Activated CD4-positive, alpha-beta T cell treated with anti-CD3 and anti-CD28 coated beads, Interleukin-2, amount 50 U/mL, for 48 hours (primary cell): Measurements from ENCODE around the gene SENP1.

Source experiments
- DNase-seq, 2 experiments: peaks; one replicate each; pipeline ENCODE4 v3.0.0-alpha.2; 2020

Gene SENP1

GRCh38 chr12:48015954-48016353, 89.9 kb downstream of the SENP1 start:
- DNase-seq = no peak

DNA sequence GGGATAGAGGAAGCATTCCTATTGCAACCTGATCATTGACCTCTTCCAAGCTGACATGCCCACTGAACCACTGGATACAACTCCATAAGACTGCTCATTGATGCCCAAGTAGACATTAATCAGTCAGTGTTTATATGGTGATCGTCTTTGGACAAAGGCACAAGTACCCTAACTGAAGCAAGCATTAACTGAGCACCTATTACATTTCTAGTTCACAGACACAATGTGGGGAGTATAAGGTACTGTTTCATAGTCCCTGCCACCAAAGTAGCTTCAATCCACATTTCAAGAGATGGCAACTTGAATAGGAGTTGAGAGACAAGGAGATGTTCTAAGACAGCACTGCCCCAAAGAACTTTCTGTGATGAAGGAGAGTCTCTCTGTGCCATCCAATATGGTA, 90.8 kb downstream of the SENP1 start:
- DNase-seq = no peak

- no peak for DNase-seq
Observed at GRCh38 chr12:48013287-48013686, 92.6 kb downstream of the SENP1 start.

GRCh38 chr12:48012070-48012469, 93.8 kb downstream of the SENP1 start:
- DNase-seq = no peak

- DNase-seq = no peak
Observed at GRCh38 chr12:48010366-48010970, 95.4 kb downstream of the SENP1 start.

DNA sequence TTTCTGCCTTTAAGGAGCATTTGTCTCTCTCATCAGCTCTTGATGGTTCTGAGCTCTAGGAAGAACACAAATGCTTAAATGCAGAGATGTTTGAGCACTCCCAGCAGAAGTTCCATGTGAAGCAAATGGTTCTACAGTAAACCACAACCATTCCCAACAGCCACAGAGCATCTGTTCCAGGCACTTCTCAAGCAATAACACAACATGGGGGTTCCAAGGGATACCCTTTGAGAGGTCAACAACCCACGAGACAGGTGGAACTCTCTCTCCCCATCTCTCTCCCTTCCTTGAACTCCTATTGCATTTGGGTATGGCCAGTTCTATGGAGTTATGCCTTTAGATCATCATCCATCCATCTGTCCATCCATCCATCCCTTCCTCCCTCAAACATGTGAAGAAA, 96.4 kb downstream of the SENP1 start:
- DNase-seq = no peak

DNA sequence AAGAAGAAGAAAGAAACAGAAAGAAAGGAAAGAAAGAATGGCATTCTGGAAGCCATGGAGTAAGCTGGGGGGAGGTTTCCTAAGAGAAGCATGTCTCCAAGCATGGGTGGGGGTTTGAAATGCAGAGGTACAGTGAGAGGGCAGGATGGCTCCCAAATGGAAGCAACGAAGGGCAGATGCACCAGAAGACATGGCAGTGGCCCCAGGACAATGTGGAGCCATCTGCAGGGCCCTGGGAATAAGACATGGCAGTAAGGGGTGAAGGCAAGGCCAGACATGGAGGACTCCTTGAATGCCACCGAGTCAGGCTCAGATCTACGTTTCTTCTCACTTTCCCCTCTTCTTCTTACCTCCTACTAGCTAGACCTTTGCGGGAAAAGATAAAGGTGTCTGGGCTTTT, 96.9 kb downstream of the SENP1 start:
- no peak for DNase-seq

DNA sequence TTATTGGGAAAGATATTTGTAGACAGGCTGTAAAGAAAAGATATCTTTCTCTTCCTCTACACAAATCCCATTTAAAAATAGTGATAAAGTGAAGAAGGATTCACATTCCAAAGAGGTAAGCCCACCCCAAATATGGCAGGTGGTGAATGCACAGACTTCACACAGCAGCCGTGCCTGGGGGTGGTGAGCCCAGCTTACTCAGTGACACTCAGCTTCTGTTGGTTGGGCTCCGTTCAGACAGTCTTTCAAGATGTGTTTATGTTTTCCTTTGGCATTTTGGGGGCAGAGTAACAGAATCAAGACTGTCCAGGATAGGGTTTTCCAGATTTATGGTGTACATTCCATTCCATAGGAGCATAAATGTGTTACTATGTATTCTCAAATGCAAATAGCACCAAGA, 97.5 kb downstream of the SENP1 start:
- DNase-seq = no peak

DNA sequence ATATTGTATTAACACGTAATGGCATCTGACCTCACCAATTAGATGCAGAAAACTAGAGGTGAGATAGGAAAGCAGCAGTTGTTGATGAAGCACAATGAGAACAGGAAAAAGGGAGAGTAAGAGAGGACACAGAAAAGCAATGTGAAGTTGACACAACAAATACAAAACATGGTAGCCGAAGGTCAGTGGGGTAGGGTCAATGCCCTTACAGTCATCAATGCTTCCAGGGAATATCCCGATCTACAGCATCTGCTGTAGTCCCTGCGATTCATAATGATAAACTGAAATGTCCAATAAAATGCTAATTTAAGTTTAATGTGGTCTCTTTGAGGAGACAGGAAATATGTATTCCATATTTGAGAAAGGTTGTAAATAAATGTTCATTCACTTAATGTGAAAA, 98.7 kb downstream of the SENP1 start:
- no peak for DNase-seq

DNA sequence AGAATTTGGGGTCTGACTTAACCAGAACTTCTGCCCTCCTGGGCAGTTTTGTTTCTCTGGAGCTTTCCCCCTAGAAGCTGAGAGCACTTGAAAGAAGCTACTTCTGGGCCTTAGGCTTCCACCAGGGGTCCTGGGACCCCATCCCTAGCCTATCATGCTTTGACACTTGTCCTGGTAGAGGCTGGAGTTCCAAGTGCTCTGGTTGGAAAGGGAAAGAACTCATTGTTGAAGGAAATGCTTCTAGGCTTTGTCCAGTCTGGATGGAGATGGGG, 100.2 kb downstream of the SENP1 start:
- no peak for DNase-seq

GRCh38 chr12:48005001-48005749, 100.7 kb downstream of the SENP1 start:
- no peak for DNase-seq

DNA sequence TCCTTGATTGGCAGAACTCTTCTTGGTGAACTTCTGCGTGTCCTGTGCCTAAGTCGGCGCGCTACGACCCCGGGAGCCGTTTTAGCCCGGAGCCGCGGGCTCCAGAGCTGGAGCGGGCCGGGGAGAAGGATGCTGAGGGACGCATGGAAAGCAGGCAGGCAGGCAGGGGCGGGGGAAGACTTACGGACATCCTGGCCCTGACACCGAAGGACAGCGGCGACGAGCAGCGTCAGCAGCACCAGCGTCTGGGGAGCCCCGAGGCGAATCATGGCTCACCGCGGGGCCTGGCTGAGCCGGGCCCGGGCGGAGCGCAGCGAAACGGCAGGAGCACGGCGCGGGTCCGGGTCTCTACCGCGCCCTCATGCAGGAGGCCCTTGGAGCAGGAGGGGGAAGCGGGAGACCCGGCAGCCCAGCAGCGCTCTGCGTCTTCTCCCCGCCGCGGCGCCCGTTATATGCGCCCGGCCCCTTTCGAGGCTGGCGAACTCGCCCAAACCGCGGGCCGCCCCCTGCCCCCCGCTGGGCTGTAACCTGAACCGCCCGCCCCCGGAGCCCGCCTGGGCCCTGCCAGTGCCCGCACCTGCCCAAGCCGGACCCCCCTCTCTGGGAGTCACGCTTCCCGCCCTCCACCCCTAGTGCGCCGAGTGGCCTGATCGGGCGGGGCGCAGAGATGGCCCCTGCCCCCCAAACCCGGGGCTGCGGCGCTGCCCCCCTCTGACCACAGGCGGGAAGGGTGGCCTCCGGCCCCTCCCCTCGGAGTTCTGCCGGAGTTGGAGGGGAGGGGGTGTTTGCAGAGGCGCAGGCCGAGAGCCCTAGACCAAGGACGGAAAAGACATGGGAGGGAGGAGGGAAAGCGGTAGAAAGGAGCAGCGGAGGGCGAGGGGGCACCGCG, 101.6 kb downstream of the SENP1 start, which contains the start of gene COL2A1:
TSS of gene COL2A1 (minus strand) at position 424 of the 889 bp plus-strand sequence. CDS start at position 269, 155 bp downstream.
- peak; percentile 34 to 46 for DNase-seq

- peak in 1 of 2 experiments; percentile 28 for DNase-seq
Observed at GRCh38 chr12:48003226-48004052, 102.4 kb downstream of the SENP1 start.

- DNase-seq = peak in 1 of 2 experiments; percentile 9
Observed at GRCh38 chr12:48002773-48003218, 103.1 kb downstream of the SENP1 start.

DNA sequence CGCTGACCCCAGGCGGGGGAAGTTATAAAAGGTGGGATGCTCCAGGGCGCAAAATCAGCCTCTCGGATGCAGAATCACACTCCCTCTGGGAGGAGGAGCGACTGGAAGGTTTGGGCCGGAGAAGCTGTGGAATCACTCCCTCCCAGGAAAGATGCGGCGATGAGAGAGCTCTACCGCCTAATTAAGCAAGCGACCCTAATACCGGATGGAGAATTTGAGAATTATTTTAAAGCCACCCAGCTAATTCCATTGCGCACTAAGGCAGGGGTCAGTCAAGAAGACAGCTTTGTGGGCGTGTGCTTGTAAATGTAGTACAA, 103.5 kb downstream of the SENP1 start:
- no peak for DNase-seq

DNA sequence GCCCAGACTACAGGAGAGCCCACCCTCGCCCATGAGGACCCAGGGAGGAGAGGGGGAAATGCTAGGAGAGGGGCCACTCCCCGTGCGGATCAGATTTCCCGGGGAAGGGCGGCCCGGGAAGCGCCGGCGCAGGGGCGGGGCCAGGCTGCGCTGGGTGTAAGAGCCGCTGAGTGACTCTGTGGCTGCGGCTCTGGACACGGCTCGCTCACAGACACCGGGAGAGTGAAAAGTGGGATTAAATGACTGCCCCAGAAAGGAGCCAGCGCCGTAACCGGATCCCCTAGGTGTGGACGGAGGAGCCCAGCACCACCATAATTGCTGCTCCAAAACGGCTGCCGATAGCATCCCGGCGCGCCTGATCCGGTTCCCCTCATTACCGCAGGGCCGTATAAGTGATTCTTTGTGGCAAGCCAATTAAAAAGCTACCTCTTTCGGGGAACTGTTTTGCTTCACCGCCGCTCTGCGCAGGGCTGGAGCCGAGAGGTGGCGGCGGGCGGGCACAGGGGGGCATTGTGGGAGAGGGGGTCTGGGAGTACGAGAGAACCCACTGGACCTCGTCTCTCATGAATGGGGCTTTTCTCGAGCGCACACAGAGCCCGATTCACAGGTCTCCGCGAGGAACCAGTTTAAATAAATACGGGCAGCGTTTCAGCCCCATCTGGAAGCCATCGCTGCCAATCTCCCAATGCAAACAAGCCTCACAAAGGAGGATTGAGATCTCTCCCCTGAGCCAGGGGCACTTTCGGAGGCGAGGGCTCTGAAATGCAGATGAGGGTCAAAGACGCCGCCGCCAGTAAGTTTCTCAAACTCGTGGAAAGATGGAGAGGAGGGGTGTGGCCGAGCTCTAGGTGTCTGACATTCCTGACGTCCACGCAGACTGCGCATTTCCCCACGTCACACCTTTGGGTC, 104.1 kb downstream of the SENP1 start:
- DNase-seq = peak in 1 of 2 experiments; percentile 20

GRCh38 chr12:48000878-48001504, 104.9 kb downstream of the SENP1 start:
- DNase-seq = peak in 1 of 2 experiments; percentile 33

DNA sequence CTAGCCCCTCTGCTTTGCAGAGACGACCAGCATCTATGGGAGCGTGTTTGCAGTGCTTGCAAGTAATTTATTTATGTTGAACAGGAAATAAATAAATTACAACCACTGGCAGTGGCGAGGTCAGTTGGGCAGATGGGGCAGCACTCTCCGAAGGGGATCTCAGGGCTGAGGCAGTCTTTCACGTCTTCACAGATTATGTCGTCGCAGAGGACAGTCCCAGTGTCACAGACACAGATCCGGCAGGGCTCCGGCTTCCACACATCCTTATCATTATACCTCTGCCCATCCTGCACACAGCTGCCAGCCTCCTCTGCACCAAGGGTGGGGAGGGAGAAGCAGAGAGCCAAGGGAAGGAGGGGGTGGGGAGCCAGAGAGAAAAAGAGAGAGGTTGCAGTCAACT, 106.1 kb downstream of the SENP1 start:
- DNase-seq = no peak

GRCh38 chr12:47997321-47997720, 108.6 kb downstream of the SENP1 start:
- DNase-seq = no peak

DNA sequence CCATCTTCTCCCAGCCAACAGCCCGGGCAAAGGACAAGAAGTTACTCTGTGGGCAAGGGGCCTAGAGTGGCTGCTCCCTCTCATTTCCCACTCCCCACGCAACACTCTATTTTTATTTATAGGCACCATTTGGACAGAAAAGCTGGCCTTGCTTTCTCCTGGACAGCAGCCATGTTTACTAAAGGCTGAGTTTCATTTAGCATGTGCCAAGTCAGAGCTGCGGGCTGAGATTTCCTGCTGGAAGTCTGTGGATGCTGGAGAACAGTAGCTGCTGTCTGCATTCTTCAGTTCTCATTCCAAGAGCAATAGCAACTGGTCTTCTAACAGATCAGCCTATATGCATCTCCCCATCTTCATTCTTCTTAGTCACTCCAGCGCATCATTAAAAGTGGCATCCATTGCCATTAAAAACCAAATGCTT, 109.9 kb downstream of the SENP1 start:
- no peak for DNase-seq

- DNase-seq = no peak
Observed at GRCh38 chr12:47993491-47993890, 112.4 kb downstream of the SENP1 start.
